Neural progenitor cell (in vitro differentiated cells): ENCODE measurements around the gene PSMA1.

Source experiments
- CTCF ChIP-seq: fragments of 200-600 bp; sonication (generic); IDR thresholded peaks from 2 replicates; pipeline ENCODE4 v1.5.1; 2017; ENCODE audit warnings: antibody characterized with exemption, mild to moderate bottlenecking
- EZH2 ChIP-seq: fragments of 200-600 bp; sonication (generic); IDR thresholded peaks from 2 replicates; pipeline ENCODE4 v1.6.1; 2017; ENCODE audit warnings: antibody characterized with exemption, mild to moderate bottlenecking, moderate library complexity
- EZH2phosphoT487 ChIP-seq: fragments of 200-600 bp; sonication (generic); IDR thresholded peaks from 2 replicates; pipeline ENCODE4 v1.6.1; 2017; ENCODE audit warnings: antibody characterized with exemption

DNA sequence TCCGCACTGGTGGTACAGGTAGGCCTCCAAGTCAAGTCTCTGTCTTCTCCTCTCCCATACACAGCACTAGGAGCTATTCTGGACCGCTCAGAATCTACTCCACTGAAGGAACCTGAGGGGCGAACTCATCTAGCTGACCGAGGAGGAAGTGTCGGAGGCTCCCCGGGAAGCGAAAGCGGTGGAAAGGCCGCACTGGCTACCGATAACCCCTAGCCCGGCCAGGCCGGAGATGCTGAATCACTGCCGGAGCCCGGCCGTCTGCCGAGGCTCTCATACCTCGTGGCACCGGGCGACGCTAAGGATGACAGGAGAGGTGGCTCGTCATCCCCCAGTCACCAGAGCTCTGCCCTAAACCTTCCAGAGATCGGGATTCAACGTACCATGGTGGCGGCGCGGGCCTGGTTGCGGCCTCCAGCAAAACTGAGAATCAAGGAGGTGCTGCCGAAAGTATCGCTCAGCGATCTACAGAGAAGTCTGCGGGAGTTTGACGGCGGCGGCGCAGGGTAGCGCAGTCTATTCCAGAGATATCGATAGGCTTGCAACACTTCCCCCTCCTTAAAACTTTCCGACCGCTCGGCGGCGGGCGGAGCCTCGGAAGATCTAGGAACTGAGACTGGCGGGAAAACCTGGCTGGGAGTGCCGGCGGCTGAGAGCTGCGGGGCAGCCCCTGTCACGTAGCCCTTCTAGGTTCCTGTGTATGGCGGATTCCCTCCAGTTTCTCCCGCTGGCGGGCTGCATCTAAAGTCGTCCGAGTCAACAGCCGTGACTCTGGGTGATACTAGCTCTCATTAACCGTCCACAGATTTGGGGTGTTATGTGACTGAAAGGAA lies at the start of gene PSMA1:
- no peak for TF ChIP-seq CTCF
- TF ChIP-seq EZH2: no peak
- no peak for TF ChIP-seq EZH2phosphoT487
